Measurements from ENCODE around the gene PACSIN3.

GRCh38 chr11:47147681-47148080 lies 38.6 kb downstream of the PACSIN3 start:
- no peak for TF ChIP-seq CTCF (IDR thresholded peaks at IDR 0.05)
- TF ChIP-seq HOXA7 (CRISPR knock-in tag; IDR thresholded peaks at IDR 0.05): no peak
- TF ChIP-seq POLR2A (IDR thresholded peaks at IDR 0.05; ENCODE audit: low read length): no peak
- no peak for TF ChIP-seq MAFK (IDR thresholded peaks at IDR 0.05; ENCODE audit: partially characterized antibody)
- no peak for TF ChIP-seq USF2 (IDR thresholded peaks at IDR 0.05)
- TF ChIP-seq EP300 (IDR thresholded peaks at IDR 0.05): no peak
- no peak for TF ChIP-seq REST (IDR thresholded peaks at IDR 0.05)
- no peak for TF ChIP-seq POLR2AphosphoS2 (conservative IDR thresholded peaks at IDR 0.05; ENCODE audit: low read length)
- no peak for TF ChIP-seq RFX5 (IDR thresholded peaks at IDR 0.05)

Data from A549 (cell line).